ENCODE results near the gene FTCD.

The FTCD gene

GRCh38 chr21:46131838-46132651 lies 23.3 kb downstream of the FTCD start:
- no peak for TF ChIP-seq CTCF (IDR thresholded peaks at IDR 0.05; ENCODE audit: insufficient read depth, low read length, missing control alignments)
- DNase-seq (ENCODE audit: low read depth, low spot score): no peak
- ChIA-PET CTCF (interaction anchor here (1.8 kb wide), 1 partner anchor 158 kb away, joined by 9 read pairs; no protein-coding TSS in a partner anchor), POLR2A (no interaction called here)
- no peak overlapping the region for H3K4me3 ChIP-seq (ENCODE audit: low read depth, low read length)

- TF ChIP-seq CTCF (IDR thresholded peaks at IDR 0.05; ENCODE audit: insufficient read depth, low read length, missing control alignments): no peak
- DNase-seq (ENCODE audit: low read depth, low spot score): no peak
- H3K4me3 ChIP-seq (ENCODE audit: low read depth, low read length): no peak overlapping the region
- ChIA-PET POLR2A (interaction anchor here (1.7 kb wide), 1 partner anchor 158 kb away, joined by 7 read pairs; no protein-coding TSS in a partner anchor), CTCF (interaction anchor here (1.7 to 1.8 kb wide), 2 partner anchors 158 to 161 kb away, joined by 5 to 9 read pairs; no protein-coding TSS in a partner anchor)
Observed at GRCh38 chr21:46131588-46131837, 23.9 kb downstream of the FTCD start.

- no peak for TF ChIP-seq CTCF (IDR thresholded peaks at IDR 0.05; ENCODE audit: insufficient read depth, low read length, missing control alignments)
- ChIA-PET POLR2A (interaction anchor here (1.0 to 1.7 kb wide), 2 partner anchors 52 to 158 kb away, joined by 3 to 7 read pairs; no protein-coding TSS in a partner anchor), CTCF (interaction anchor here (1.1 to 3.4 kb wide), 5 partner anchors 9 to 160 kb away, joined by 4 to 14 read pairs (median 6); no protein-coding TSS in a partner anchor)
- no peak for DNase-seq (ENCODE audit: low read depth, low spot score)
- no peak overlapping the region for H3K4me3 ChIP-seq (ENCODE audit: low read depth, low read length)
Observed at GRCh38 chr21:46130831-46131587, 24.4 kb downstream of the FTCD start.

- CTCF ChIA-PET: interaction anchor here (1.1 to 3.4 kb wide), 7 partner anchors 8 to 159 kb away, joined by 4 to 17 read pairs (median 6); no protein-coding TSS in a partner anchor
- TF ChIP-seq CTCF (IDR thresholded peaks at IDR 0.05; ENCODE audit: insufficient read depth, low read length, missing control alignments): no peak
- DNase-seq (ENCODE audit: low read depth, low spot score): no peak
- POLR2A ChIA-PET: interaction anchor here (1.0 to 1.7 kb wide), 2 partner anchors 51 to 157 kb away, joined by 3 to 7 read pairs; no protein-coding TSS in a partner anchor
- H3K4me3 ChIP-seq (ENCODE audit: low read depth, low read length): no peak overlapping the region
Observed at GRCh38 chr21:46129846-46130651, 25.3 kb downstream of the FTCD start.

- DNase-seq (ENCODE audit: low read depth, low spot score): no peak
- POLR2A ChIA-PET: interaction anchor here (0.8 to 1.1 kb wide), 3 partner anchors 9 to 147 kb away, joined by 3 to 4 read pairs (median 3); partner anchors contain the start of gene COL6A1
- no peak for TF ChIP-seq CTCF (IDR thresholded peaks at IDR 0.05; ENCODE audit: insufficient read depth, low read length, missing control alignments)
- CTCF ChIA-PET: interaction anchor here (1.4 to 3.4 kb wide), 4 partner anchors 11 to 159 kb away, joined by 5 to 17 read pairs (median 12); no protein-coding TSS in a partner anchor
- no peak overlapping the region for H3K4me3 ChIP-seq (ENCODE audit: low read depth, low read length)
Observed at GRCh38 chr21:46128933-46129571, 26.3 kb downstream of the FTCD start.
